Uterus (tissue), 2 donors: ENCODE measurements around the gene C20orf141.

Experiments
- CTCF ChIP-seq, 4 experiments: fragments of 200-600 bp in 2 of 4; fragments of 450-650 bp in 2 of 4; sonication (generic) in 2 of 4; IDR thresholded peaks; one replicate each; pipeline ENCODE4 v1.5.1; 2016 to 2019; ENCODE audit warnings: antibody characterized with exemption in 4 of 4, mild to moderate bottlenecking in 2 of 4, moderate library complexity in 1 of 4
- POLR2A ChIP-seq, 2 donors: fragments of 450-650 bp; IDR thresholded peaks; one replicate each; pipeline ENCODE4 v1.6.1; 2016; ENCODE audit warnings: antibody characterized with exemption in 2 of 2, mild to moderate bottlenecking in 1 of 2, moderate library complexity in 1 of 2

GRCh38 chr20:2771631-2772080 is 43.1 kb upstream of the C20orf141 start:
- no peak for TF ChIP-seq CTCF (IDR thresholded peaks at IDR 0.05)
- no peak for TF ChIP-seq POLR2A (IDR thresholded peaks at IDR 0.05)
